HG03571 (cell line): ENCODE data around the gene BIN1.
A peak's percentile ranks its signal among the peaks of the same experiment; 100 is the strongest.

Experiments used
- ATAC-seq: cut with Tn5 transposase; IDR thresholded peaks from one replicate; pipeline ENCODE4 v1.9.1; 2021; ENCODE audit not compliant: unreplicated experiment

BIN1 gene

GRCh38 chr2:127093648-127094210, 13.2 kb downstream of the BIN1 start:
- no peak for ATAC-seq

- ATAC-seq = no peak
Observed at GRCh38 chr2:127092901-127093516, 13.9 kb downstream of the BIN1 start.

GRCh38 chr2:127092306-127092705, 14.6 kb downstream of the BIN1 start:
- no peak for ATAC-seq

DNA sequence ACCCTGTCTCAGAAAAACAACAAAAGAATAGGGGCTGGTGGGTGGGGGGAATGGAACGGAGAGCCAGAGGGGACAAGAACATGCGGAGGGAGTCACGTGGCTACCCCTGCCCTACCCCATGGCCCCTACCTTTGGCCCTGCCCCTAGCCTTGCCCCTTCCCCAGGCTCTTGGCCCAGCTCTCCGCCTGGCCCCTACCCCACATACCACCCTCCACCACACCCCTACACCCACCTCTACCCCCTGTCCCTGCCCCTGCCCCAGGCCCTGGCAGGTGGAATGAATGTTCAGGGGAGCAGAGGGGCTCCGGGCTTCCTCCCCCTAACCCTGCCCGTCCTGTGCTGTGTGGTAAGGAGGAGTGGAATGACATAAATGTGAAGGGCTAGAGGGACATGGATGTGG, 15.1 kb downstream of the BIN1 start:
- no peak for ATAC-seq

DNA sequence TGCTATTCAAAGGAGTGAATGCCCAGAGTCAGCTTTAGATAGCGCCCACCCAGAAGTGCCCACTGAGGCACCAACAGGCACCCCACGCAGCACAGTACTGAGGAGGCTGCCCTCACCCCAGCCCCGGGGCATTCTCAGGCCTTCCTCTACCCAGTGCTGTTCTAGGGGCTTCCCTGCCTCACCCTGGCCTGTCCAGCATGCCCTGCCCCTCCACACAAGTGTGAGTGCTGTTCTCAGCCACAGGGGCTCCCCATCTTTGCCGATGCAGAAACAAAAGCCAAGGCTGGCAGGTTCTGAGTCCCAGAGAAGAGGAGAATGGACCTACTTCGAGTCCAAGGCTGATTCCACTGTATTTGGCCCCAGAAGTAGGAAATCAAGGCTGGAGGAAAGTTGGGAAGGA, 15.8 kb downstream of the BIN1 start:
- no peak for ATAC-seq

DNA sequence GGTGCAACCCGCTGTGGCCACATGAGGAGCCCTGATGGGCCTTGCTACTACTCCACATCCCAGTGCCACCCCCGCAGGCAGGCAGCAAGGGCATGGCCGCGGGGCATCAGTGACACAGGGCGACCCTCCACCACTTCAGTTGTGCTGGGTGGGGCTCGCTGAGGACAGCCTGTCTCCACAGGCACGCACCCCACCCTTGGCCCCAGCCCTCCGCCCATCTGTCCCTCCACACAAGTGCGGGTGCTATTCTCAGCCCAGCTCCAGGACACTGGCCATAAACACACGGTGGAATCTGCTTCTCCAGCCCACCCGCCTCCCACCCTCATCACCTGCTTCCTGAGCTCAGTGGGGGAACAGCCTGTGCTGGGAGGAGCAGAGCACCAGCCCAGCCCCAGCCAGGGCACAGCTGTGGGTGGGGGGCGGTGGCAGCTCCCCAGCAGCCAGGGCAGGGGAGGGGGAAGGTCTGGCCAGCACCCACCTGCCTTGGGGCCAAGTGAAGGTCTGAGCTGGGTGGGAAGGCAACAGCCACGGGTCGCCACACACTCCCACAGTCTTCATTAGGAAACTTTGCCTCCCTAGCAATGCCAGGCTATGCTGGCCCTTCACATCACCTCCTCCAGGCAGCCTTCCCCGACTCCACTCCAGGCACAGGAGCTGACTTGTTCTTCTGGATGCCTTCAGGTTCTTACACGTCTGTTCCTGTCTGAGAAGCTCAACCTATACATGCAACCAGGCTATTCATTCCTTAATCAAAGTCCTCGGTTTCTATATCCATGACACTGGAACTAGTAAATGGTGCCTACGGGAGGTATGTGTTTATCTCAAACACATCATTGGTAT, 16.5 kb downstream of the BIN1 start:
- ATAC-seq = no peak

GRCh38 chr2:127089478-127090235, 17.3 kb downstream of the BIN1 start:
- ATAC-seq = no peak

- ATAC-seq = no peak
Observed at GRCh38 chr2:127088706-127089105, 18.2 kb downstream of the BIN1 start.

DNA sequence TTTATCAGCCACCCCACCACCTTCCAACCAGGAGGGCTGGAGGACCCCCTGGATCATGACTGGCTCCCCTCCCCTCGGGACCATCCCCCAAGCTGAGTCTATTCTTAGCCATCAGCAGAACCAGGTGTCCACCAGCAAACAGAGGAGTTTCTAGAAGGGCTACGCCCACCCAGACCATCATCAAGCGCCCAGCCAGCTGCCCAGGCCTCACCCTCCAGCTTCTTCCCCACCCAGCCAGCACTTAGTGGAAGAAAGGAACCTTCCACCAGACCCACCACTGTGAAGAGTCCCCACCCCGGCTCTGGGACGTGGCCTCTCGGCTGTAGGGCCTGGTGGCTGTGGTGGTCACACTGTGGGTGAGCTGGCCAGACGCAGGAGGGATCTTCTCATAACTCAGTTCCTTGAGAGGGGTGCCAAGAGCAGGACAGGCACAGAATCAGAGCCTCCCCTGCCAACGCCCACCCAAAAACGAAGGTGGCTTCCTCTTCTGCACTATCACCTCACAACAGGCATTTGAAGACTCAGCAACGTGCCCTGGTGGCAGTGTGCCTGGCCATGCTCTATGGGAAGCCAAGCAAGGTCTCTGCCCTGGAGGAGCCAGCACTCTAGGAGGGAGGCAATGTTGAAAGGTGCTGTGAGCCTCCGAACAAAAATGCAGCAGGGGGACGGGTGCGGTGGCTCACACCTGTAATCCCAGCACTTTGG, 19.0 kb downstream of the BIN1 start:
- no peak for ATAC-seq

DNA sequence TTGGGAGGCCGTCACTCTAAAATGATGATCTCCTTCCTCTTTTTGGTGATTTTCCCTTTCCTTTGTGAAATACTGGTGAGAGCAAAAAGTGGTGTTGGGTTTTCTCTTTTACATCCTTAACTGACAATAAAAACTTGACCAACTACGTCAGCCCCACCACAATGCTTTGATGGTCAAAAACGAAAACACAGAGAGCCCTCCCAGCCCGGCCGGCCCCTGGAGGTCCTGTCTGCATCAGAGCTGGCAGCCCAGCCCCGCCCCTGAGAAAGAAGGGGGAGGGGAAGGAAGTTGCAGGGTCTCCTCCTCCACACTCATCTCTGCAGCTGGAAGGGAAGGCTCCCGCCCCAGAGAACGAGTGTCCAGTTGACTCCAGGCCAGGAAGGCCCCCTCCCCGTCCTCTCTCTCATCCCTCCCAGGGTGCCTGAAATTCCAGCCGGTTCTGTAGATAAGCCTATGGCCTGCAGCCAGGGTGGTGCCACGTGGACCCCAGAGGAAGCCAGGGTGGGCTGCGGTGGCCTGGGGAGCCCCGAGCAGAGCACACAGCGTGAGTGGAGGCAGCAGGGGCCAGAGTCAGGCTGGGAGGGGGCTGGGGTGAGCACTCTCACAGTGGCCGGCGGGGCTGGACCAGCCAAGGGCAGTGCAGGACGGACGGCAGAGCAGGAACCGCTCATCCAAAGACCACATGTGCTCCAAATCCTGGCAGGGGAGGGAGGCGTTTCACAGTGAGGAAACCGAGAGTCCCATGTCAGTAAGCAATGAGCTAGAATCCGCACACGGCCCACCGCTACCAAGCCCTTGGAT, 19.8 kb downstream of the BIN1 start:
- peak; percentile 77 for ATAC-seq

DNA sequence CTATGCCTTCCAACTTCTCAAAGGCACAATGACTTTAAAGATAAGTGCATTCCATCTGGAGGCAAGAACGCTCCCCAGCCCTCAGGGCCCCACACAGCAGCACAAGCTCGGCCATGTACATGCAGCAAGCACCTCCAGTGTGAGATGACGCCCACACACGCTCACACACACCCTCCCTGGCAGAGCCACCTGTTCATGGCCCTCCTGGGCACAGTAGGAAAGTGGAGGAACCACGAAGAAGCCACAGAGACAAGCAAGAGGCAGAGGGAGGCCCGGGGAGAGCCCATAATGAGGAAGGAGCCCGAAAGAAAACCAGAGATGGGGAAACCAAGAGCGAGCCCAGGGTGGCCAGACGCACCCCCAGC, 21.7 kb downstream of the BIN1 start:
- no peak for ATAC-seq

- ATAC-seq = no peak
Observed at GRCh38 chr2:127084611-127085316, 22.2 kb downstream of the BIN1 start.

DNA sequence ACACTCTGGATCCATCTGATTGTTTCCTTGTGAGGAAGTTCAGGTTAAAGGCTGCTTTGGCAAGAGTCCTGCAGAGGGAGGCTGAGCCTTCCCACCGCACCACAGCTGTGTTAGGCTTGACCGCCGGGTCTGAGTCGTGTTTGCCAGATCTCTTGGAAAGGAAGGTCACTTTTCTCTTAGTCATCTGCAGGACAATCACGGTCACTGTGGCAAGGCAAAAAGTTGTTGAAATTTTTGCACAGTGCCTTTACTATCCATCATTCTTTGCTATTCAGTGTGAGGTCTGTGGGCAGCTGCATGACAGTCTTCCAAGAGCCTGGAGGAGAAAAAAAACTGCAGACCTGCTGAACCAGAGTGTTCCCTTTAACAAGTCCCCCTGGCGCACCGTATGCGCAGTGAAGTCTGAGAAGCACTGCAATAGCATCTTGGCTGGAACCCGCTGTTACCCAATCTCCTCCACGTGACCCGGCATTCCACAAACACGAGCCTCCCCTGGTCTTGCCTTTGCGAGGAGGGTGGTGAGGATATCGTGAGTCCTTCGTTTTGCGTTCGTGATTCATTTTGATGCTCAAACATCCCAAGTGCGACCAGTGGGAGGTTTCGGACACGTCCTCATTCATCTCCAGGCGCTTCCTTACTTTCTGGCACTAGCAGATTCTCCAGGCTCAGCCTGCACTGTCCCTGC, 23.0 kb downstream of the BIN1 start:
- ATAC-seq = no peak

DNA sequence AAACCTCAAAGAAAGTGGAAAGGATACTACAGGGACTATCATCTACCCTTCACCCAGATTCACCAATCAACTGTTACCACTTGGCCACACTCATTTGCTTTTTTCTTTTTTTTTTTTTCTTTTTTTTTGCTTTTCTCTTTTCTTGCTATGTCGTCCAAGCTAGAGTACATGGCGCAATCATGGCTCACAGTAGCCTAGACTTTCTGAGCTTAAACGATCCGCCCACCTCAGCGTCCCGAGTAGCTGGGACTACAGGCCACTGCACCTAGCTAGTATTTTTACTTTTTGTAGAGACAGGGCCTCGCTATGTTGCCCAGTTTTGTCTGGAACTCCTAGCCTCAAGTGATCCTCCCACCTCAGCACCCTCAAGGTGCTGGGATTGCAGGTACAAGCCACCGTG, 24.0 kb downstream of the BIN1 start:
- ATAC-seq = no peak

GRCh38 chr2:127081826-127082633, 24.9 kb downstream of the BIN1 start:
- ATAC-seq = peak; percentile 42

- no peak for ATAC-seq
Observed at GRCh38 chr2:127080938-127081755, 25.8 kb downstream of the BIN1 start.

GRCh38 chr2:127080226-127080937, 26.6 kb downstream of the BIN1 start:
- no peak for ATAC-seq
